ENCODE data around the gene CDH8. TPM values are rescaled to one million over a fixed set of nuclear protein-coding genes. Genes with fewer than 3 reads are reported as not detected.

The CDH8 gene
- total and polyA plus RNA-seq, 2 experiments from 2014 or later: 2.1 to 2.2 TPM

- Histone ChIP-seq H3K79me2 (no peaks in the 10 kb centered on the region), H3K4me2 (no peak overlapping the region), H2AFZ (no peak overlapping the region), H4K20me1 (ENCODE audit: insufficient read depth, poor library complexity, severe bottlenecking) (no peaks in the 10 kb centered on the region), H3K9me2 (replicated peaks; ENCODE audit: insufficient read depth) (no peaks in the 10 kb centered on the region), H3K27ac (no peak overlapping the region), H3K4me3 (no peak overlapping the region), H3K9me3 (ENCODE audit: low read depth) (no peaks in the 10 kb centered on the region), H3K27me3 (no peaks in the 10 kb centered on the region), H3K4me1 (ENCODE audit: insufficient read depth) (no peaks in the 10 kb centered on the region), H3K36me3 (replicated peaks; ENCODE audit: insufficient read depth, low read depth) (no peaks in the 10 kb centered on the region)
- no peak for TF ChIP-seq EZH2 (IDR thresholded peaks at IDR 0.05; ENCODE audit: borderline replicate concordance)
- TF ChIP-seq EZH2phosphoT487 (IDR thresholded peaks at IDR 0.05; ENCODE audit: low read depth, severe bottlenecking, unreplicated experiment): no peak
- no peak for TF ChIP-seq CTCF (IDR thresholded peaks at IDR 0.05; ENCODE audit: poor library complexity)
- DNase-seq (ENCODE audit: low spot score): no peak
- 93% methylated on average over 1 of the region's 1 CpG for WGBS (ENCODE audit: low lambda C conversion rate, missing lambda C conversion rate)
Observed at GRCh38 chr16:62019851-62020250, 16.4 kb downstream of the CDH8 start.

GRCh38 chr16:62018301-62019060, 17.8 kb downstream of the CDH8 start:
- no peak overlapping the region for H3K27ac ChIP-seq
- no peak overlapping the region for H2AFZ ChIP-seq
- no peaks in the 10 kb centered on the region for H3K4me1 ChIP-seq (ENCODE audit: insufficient read depth)
- H3K9me3 ChIP-seq (ENCODE audit: low read depth): no peaks in the 10 kb centered on the region
- no peaks in the 10 kb centered on the region for H4K20me1 ChIP-seq (ENCODE audit: insufficient read depth, poor library complexity, severe bottlenecking)
- 86% methylated on average over 15 of the region's 15 CpGs for WGBS (ENCODE audit: low lambda C conversion rate, missing lambda C conversion rate)
- no peak for DNase-seq (ENCODE audit: low spot score)
- H3K79me2 ChIP-seq: no peaks in the 10 kb centered on the region
- TF ChIP-seq CTCF (IDR thresholded peaks at IDR 0.05; ENCODE audit: poor library complexity) (no peak), EZH2 (IDR thresholded peaks at IDR 0.05; ENCODE audit: borderline replicate concordance) (no peak), EZH2phosphoT487 (IDR thresholded peaks at IDR 0.05; ENCODE audit: low read depth, severe bottlenecking, unreplicated experiment) (no peak)
- no peaks in the 10 kb centered on the region for H3K27me3 ChIP-seq
- no peak overlapping the region for H3K4me2 ChIP-seq
- H3K9me2 ChIP-seq (replicated peaks; ENCODE audit: insufficient read depth): no peaks in the 10 kb centered on the region
- no peaks in the 10 kb centered on the region for H3K36me3 ChIP-seq (replicated peaks; ENCODE audit: insufficient read depth, low read depth)
- H3K4me3 ChIP-seq: no peak overlapping the region

DNA sequence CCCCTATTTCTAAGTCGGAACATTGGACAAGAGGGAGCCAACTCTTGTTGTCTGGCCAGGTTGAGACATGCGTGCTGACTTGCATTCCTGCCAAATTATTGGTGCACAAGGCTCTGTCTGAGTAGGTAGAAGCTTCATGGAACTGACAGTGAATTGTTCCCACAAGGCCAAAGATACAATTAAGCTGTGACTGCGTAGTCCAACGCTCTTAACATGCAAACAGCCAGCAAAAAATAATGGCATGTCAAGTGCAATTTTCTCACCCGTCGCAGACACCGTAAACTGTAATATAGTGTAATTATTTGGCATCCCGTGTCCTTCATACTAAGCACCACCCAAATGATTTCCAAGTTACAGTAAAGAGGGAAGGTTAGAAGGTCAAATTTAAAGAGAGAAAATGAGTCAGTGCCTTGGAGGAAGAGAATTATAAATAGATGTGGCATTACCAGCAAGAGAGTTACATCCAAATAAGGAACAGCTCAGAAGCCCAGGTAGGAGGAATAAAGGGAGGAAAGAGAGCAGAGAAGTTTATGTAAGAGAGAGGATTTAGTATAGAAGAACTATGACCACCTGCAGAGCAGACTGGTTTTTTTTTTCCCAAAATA, 21.8 kb downstream of the CDH8 start:
- H3K27ac ChIP-seq: no peak overlapping the region
- no peak overlapping the region for H3K4me2 ChIP-seq
- H3K4me1 ChIP-seq (ENCODE audit: insufficient read depth): no peaks in the 10 kb centered on the region
- no peaks in the 10 kb centered on the region for H3K9me3 ChIP-seq (ENCODE audit: low read depth)
- no peaks in the 10 kb centered on the region for H3K79me2 ChIP-seq
- H3K9me2 ChIP-seq (replicated peaks; ENCODE audit: insufficient read depth): no peaks in the 10 kb centered on the region
- WGBS (ENCODE audit: low lambda C conversion rate, missing lambda C conversion rate): 88% methylated on average over 8 of the region's 8 CpGs
- TF ChIP-seq EZH2 (IDR thresholded peaks at IDR 0.05; ENCODE audit: borderline replicate concordance): no peak
- no peak for TF ChIP-seq CTCF (IDR thresholded peaks at IDR 0.05; ENCODE audit: poor library complexity)
- TF ChIP-seq EZH2phosphoT487 (IDR thresholded peaks at IDR 0.05; ENCODE audit: low read depth, severe bottlenecking, unreplicated experiment): no peak
- H4K20me1 ChIP-seq (ENCODE audit: insufficient read depth, poor library complexity, severe bottlenecking): no peaks in the 10 kb centered on the region
- DNase-seq (ENCODE audit: low spot score): no peak
- H3K4me3 ChIP-seq: no peak overlapping the region
- no peaks in the 10 kb centered on the region for H3K27me3 ChIP-seq
- H3K36me3 ChIP-seq (replicated peaks; ENCODE audit: insufficient read depth, low read depth): no peaks in the 10 kb centered on the region
- H2AFZ ChIP-seq: no peak overlapping the region

Measured in hepatocyte (in vitro differentiated cells).